AG04450 (cell line): ENCODE data around the gene DEFB129. TPM values are rescaled to one million over a fixed set of nuclear protein-coding genes. Genes with fewer than 3 reads are reported as not detected.

Source experiments
- CTCF ChIA-PET: fragments of 300-600, 350-600 bp; formaldehyde crosslinking; extraction: SDS; loops from one replicate; lab custom pipeline; 2022; ENCODE audit warnings: antibody characterized with exemption, inconsistent platforms; lab: Charles Lee
- POLR2A ChIA-PET: fragments of 350-600 bp; formaldehyde crosslinking; extraction: SDS; loops from one replicate; lab custom pipeline; 2021; ENCODE audit warnings: antibody characterized with exemption, inconsistent platforms; lab: Yijun Ruan, JAX
- DNase-seq: peaks from one replicate; pipeline ENCODE4 v3.0.0-alpha.2; 2011; ENCODE audit warnings: low read depth, low spot score
- H3K27ac ChIP-seq: one replicate; pipeline ENCODE4 v1.5.1; 2012; ENCODE audit warnings: low read depth, low read length, control low read depth
- H3K27me3 ChIP-seq: one replicate; pipeline ENCODE4 v1.6.0; 2012; ENCODE audit warnings: low read length; ENCODE audit not compliant: control insufficient read depth, insufficient read depth
- H3K4me3 ChIP-seq: 2 replicates; pipeline ENCODE4 v1.5.1; 2011; ENCODE audit warnings: mild to moderate bottlenecking, low read depth, low read length, control low read depth
- H3K9me3 ChIP-seq: 2 replicates; pipeline ENCODE4 v1.5.1; 2012; ENCODE audit warnings: low read length; ENCODE audit not compliant: control insufficient read depth, insufficient read depth
- polyA plus RNA-seq: library from polyadenylated mRNA; depleted of rRNA; stranded (reverse); fragments of >200 nt; gene quantifications from 2 replicates; pipeline ENCODE4 v1.2.3, GENCODE V29; 2011
- TF ChIP-seq, protein P1 (sequence below): IDR thresholded peaks from 2 replicates; pipeline ENCODE4 v1.5.1; 2011; ENCODE audit warnings: low read depth, low read length, control low read depth, inconsistent platforms

Gene DEFB129
- polyA plus RNA-seq, 1 experiment = not detected

DNA sequence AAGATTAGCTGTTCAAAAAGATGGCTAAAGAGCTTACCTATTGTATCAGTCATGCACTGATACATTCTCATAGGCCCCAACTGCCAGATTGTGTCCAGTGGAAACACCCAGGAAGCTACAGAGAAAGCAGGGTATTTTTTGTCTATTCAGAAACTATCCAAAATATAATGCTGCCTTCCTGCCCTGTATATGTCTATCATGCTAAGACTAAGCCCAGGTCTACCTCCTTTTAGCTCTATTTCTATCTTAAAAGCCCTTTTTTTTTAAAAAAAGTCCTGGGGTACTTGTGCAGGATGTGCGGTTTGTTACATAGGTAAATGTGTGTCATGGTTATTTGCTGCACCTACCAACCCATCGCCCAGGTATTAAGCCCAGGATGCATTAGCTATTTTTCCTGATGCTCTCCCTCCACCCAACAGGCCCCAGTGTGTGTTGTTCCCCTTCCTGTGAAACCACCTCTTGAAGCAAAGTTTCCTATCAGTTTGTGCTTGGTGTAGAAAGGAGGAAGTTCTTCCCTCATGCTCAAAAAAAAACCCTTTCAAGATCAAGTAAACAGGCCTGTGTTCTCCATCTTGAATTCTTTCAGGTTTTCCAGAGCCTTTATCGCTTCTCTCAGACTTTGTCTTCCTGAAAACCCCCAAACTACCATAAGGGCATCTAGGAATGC is 514 bp downstream of the DEFB129 start:
- no peak overlapping the region for H3K27ac ChIP-seq
- H3K4me3 ChIP-seq = no peak overlapping the region
- ChIA-PET CTCF (no interaction called here), POLR2A (no interaction called here)
- H3K9me3 ChIP-seq = no peaks in the 10 kb centered on the region
- TF ChIP-seq, protein P1, sequence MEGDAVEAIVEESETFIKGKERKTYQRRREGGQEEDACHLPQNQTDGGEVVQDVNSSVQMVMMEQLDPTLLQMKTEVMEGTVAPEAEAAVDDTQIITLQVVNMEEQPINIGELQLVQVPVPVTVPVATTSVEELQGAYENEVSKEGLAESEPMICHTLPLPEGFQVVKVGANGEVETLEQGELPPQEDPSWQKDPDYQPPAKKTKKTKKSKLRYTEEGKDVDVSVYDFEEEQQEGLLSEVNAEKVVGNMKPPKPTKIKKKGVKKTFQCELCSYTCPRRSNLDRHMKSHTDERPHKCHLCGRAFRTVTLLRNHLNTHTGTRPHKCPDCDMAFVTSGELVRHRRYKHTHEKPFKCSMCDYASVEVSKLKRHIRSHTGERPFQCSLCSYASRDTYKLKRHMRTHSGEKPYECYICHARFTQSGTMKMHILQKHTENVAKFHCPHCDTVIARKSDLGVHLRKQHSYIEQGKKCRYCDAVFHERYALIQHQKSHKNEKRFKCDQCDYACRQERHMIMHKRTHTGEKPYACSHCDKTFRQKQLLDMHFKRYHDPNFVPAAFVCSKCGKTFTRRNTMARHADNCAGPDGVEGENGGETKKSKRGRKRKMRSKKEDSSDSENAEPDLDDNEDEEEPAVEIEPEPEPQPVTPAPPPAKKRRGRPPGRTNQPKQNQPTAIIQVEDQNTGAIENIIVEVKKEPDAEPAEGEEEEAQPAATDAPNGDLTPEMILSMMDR = no peak
- H3K27me3 ChIP-seq = no peaks in the 10 kb centered on the region
- no peak for DNase-seq

DNA sequence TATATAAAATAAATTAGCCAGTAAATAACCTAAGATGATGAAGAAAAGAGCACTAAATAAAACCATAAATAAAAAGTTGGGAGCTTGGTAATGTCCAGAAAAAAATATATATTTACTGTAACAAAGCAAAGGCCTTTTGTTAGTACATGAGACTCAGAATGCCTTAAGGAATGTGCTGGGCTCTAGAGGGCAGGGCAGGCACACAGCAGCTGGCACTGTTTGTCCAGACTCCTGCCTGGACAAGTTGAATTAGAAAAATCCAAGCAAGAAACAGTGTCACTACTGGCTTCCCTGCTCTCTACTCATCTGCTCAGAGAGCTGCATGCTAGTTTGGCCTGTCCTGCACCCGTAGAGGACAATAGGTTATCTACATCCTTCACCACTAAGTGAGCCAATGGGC is 8.8 kb downstream of the DEFB129 start:
- TF ChIP-seq, protein P1 = no peak
- ChIA-PET POLR2A (no interaction called here), CTCF (interaction anchor here (0.5 to 2.2 kb wide), 3 partner anchors 31 to 108 kb away, joined by 3 to 8 read pairs (median 4); no protein-coding TSS in a partner anchor)
- no peak overlapping the region for H3K4me3 ChIP-seq
- no peak overlapping the region for H3K27ac ChIP-seq
- no peak for DNase-seq
- H3K9me3 ChIP-seq = no peaks in the 10 kb centered on the region
- no peaks in the 10 kb centered on the region for H3K27me3 ChIP-seq

DNA sequence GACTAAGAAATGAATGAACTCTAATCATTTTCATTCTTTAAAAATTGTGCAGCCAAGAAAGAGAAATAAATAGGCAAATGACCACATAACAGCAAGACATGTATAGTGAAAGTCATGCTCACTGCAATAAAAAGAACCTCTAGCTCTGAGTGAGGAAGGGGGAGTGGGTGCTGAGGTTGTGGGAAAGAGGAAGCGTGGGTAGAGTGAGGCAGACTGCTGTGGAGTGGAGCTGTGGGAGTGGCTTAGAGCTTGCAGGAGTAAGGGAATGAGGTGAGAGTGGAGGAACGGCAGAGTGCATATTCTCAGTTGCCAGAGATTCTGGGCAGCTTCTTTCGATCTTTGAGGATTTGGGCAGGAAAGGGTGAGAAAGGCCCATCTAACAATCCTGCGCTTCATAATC is 10.4 kb downstream of the DEFB129 start:
- POLR2A ChIA-PET = no interaction called here
- Histone ChIP-seq H3K27ac (no peak overlapping the region), H3K27me3 (no peaks in the 10 kb centered on the region), H3K4me3 (no peak overlapping the region), H3K9me3 (no peaks in the 10 kb centered on the region)
- CTCF ChIA-PET = interaction anchor here (0.5 to 2.2 kb wide), 3 partner anchors 17 to 94 kb away, joined by 3 to 8 read pairs (median 4); no protein-coding TSS in a partner anchor
- no peak for DNase-seq
- TF ChIP-seq, protein P1 = no peak

DNA sequence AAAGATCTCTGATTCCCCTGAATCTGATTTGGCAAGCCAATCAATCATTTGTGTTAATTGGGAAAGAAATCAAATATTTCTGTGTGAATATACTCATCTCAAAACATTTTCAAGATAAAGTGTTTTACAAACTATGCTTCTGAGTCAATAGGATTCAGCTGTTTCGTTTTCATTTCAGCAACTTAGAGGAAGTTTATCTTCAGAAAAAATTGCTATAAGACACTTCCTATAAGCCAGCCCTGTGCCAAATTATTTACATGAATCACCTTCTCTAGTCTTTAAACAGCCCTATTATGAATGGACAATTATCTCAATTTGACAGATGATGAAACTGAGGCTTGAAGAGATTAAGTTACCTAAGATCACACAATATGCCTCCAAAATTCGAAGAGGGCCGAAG is 10.9 kb downstream of the DEFB129 start:
- TF ChIP-seq, protein P1 = no peak
- no peaks in the 10 kb centered on the region for H3K27me3 ChIP-seq
- ChIA-PET CTCF (interaction anchor here (0.6 to 2.2 kb wide), 3 partner anchors 17 to 165 kb away, joined by 3 to 8 read pairs (median 4); no protein-coding TSS in a partner anchor), POLR2A (no interaction called here)
- no peak for DNase-seq
- no peak overlapping the region for H3K4me3 ChIP-seq
- H3K27ac ChIP-seq = no peak overlapping the region
- no peaks in the 10 kb centered on the region for H3K9me3 ChIP-seq

DNA sequence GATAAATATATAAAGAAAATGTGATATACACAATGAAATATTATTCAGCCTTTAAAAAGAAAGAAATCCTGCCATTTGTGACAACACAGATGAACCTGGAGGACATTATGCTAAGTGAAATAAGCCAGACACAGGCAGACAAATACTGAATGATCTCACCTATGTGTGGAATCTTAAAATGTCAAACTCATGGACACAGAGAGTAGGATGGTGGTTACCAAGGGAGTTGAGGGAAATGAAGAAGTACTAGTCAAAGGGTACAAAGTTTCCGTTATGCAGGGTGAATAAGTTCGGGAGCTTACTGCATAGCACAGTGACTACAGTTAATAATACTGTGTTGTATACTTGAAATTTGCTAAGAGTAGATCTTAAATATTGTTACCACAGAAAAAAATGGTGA is 15.8 kb downstream of the DEFB129 start:
- Histone ChIP-seq H3K27me3 (no peaks in the 10 kb centered on the region), H3K27ac (no peak overlapping the region), H3K4me3 (no peak overlapping the region), H3K9me3 (no peaks in the 10 kb centered on the region)
- CTCF ChIA-PET = no interaction called here
- TF ChIP-seq, protein P1 = no peak
- no peak for DNase-seq
- POLR2A ChIA-PET = no interaction called here
